Stimulated activated CD8-positive, alpha-beta memory T cell treated with anti-CD3 and anti-CD28 coated beads, Interleukin-4, amount 100 ng/mL, for 4 hours (primary cell): ENCODE data around the gene TOLLIP.

Source experiments
- DNase-seq, 2 donors: peaks; one replicate each; pipeline ENCODE4 v3.0.0-alpha.2; 2020; ENCODE audit warnings: low read depth in 2 of 2, low spot score in 1 of 2

The TOLLIP gene

GRCh38 chr11:1299621-1300020 lies 9.8 kb downstream of the TOLLIP start:
- no peak for DNase-seq

- no peak for DNase-seq
Observed at GRCh38 chr11:1298695-1299492, 10.5 kb downstream of the TOLLIP start.

GRCh38 chr11:1297576-1298473 lies 11.6 kb downstream of the TOLLIP start:
- DNase-seq = no peak

GRCh38 chr11:1297011-1297575 lies 12.3 kb downstream of the TOLLIP start:
- no peak for DNase-seq

- no peak for DNase-seq
Observed at GRCh38 chr11:1296287-1296686, 13.1 kb downstream of the TOLLIP start.

GRCh38 chr11:1295591-1295990 lies 13.8 kb downstream of the TOLLIP start:
- DNase-seq = no peak

GRCh38 chr11:1295086-1295485 lies 14.3 kb downstream of the TOLLIP start:
- no peak for DNase-seq

GRCh38 chr11:1293619-1294015 lies 15.8 kb downstream of the TOLLIP start:
- no peak for DNase-seq

GRCh38 chr11:1292644-1293618 lies 16.5 kb downstream of the TOLLIP start:
- DNase-seq = no peak

GRCh38 chr11:1292018-1292643 lies 17.3 kb downstream of the TOLLIP start:
- no peak for DNase-seq

- DNase-seq = no peak
Observed at GRCh38 chr11:1291295-1292017, 18.0 kb downstream of the TOLLIP start.

- DNase-seq = no peak
Observed at GRCh38 chr11:1290052-1291040, 19.1 kb downstream of the TOLLIP start.

- no peak for DNase-seq
Observed at GRCh38 chr11:1289211-1289935, 20.1 kb downstream of the TOLLIP start.

- no peak for DNase-seq
Observed at GRCh38 chr11:1288426-1289151, 20.8 kb downstream of the TOLLIP start.

GRCh38 chr11:1287928-1288327 lies 21.5 kb downstream of the TOLLIP start:
- no peak for DNase-seq

GRCh38 chr11:1285876-1286275 lies 23.6 kb downstream of the TOLLIP start:
- DNase-seq = no peak

- DNase-seq = no peak
Observed at GRCh38 chr11:1285316-1285744, 24.1 kb downstream of the TOLLIP start.
